GM21390 (cell line): ENCODE measurements around the gene ST6GALNAC6.
"Not testable (repeated sequence)": the region's sequence is repeated elsewhere in the genome, so short reads cannot be mapped to it uniquely, and the experiment has no call there.

Experiments
- ATAC-seq: cut with Tn5 transposase; IDR thresholded peaks from one replicate; pipeline ENCODE4 v1.9.1; 2021; ENCODE audit not compliant: unreplicated experiment

Gene ST6GALNAC6

DNA sequence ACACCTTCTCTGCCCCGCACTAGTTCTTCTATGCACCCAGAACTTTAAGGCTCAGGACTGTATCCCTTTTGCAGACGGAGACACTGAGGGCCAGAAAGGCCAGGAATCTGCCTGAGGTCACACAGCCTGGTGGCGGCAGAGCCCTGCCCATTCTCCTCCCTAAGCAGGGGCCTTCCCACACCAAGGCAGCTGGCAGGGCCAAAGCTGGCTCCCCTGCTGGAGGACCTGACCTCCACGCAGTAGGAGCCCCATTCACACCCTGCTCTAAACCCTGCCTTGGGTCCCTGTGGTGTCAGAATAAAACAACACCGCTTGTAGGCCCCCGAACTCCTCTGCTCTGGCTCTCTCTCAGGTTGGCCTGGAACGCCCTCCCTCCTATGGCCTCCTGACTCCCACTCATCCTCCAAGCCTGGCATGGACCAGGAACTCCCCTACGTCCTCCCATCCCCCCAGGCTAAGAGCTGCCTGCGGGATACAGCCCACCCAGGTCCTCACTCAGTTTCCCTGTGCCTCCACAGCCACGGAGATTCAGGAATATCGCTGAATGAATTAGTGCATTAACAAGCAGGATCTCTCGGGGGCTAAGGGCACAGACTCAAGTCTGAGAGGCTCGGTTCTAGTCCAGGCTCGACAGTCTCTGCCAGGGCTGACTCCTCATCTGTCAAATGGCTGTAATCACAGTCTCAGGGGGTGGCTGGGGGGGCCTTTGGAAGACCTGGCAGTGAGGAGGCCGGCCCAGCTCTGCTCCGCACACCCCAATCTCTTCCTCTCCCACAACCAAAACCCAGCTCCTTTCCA lies 2.8 kb downstream of the ST6GALNAC6 start:
- ATAC-seq: no peak

DNA sequence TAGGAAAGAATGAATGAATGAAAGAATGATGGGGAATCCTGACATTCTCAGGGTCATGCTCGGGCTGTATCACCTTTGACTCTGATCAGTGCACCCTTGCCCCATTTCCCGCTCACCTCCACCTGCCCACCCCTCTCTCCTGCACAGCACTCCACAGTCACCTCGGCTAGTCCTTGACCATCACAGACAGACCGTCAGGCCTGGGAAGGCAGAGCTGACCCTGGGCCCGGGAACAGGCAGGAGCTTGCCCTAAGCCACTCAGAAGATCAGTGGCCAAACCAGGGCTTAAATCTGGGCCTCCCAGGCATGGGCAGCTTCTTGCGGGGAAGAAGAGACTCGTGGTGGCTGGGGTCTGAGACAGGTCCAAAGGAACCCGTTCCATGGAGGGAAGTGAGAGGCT lies 3.6 kb downstream of the ST6GALNAC6 start:
- ATAC-seq: no peak

DNA sequence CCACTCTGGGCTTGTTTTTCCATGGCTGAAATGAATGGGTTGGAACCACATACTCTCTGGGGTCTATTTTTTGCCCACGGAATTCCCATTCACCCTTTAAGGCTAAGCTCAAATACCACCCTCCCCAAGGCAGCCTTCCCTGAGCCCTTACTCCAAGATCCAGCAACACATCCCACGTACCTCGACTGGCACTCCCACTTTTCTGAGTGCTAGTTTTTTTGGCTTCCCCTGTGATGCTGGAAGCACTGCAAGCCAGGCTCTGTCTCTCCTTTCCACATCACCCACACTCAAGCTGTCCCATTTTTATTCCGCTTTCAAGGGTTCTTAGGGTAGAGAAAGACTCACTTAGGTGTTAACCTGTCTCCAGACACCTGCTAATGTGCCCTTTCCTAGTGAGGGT lies 6.0 kb downstream of the ST6GALNAC6 start:
- no peak for ATAC-seq

DNA sequence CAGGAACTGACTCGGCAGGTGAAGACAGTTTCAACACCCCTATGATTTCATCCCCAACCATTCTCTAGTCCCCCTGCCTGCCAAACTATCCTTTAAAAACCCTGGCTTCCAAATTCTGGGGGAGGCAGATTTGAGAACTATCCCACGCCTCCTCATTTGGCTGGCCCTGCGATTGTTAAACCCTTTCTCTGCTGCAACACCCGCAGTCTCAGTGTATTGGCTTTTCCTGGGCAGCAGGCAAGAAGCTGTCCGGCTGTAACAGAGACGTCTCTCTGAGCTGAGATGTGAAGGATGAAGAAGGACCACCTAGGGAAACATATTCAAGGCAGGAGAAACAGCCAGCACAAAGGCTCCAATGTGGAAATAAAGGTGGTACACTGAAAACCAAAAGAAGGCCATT lies 6.6 kb downstream of the ST6GALNAC6 start:
- ATAC-seq: no peak

DNA sequence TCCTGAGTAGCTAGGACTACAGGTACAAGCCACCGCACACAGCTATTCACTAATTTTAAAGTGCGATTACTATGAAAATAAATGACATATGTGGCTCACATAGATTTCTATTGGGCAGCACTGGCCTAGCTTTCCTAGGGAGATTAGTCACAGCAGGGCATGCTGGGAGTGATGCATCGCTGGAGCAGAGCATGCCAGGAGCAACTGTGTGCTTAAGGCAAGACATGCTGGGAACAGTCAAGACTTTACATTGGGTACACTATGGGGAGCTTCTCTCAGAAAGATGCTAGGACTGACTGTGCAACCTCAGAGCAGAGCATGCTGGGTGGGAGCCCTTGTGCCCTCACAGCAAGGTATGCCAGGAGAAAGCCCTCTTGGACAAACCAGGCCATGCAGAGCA lies 9.3 kb downstream of the ST6GALNAC6 start:
- no peak for ATAC-seq

DNA sequence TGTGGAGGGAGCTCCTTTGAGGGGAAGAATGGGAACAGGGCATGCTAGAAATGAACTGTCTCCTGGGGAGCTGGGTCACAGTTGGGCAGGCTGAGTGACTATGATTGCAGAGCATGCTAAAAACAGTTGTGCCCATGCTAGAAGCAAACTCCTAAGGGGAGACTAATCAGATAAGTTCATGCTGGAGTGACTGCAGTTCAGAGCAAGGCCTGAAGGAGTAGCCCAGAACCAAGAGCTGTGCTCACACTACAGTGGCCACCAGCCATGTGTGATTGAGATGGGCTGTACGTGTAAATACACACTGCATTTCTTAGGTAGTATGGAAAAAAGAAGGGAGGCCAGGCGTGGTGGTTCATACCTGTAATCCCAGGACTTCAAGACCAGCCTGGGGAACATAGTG lies 11.6 kb downstream of the ST6GALNAC6 start:
- ATAC-seq: no peak

DNA sequence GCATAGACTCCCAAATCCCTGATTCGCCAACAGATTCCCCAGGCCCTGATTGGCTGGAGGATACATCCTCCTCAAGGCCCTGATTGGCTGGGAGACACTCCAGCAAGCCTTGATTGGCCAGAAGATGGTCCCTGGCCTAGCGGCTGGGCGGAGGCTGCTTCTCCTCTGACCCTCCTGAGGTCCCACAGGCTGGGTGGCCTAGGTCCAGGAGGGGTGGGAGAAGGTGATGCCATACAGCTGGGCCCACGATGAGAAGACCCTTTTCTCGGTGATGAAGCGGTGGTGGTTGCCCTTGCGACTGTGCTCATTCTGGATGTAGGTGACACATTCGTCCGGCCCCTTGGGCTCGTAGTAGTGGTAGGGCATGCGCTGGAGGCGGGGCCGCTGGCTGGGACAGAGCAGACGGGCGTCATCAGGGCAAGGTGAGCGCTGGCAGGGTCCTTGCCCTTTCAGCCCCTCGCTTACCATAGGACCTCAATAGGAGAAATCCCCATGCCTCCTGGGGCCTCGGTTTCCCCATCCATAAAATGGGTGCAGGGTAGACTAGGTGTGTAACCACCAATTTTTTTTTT lies 12.9 kb downstream of the ST6GALNAC6 start:
- ATAC-seq: no peak

DNA sequence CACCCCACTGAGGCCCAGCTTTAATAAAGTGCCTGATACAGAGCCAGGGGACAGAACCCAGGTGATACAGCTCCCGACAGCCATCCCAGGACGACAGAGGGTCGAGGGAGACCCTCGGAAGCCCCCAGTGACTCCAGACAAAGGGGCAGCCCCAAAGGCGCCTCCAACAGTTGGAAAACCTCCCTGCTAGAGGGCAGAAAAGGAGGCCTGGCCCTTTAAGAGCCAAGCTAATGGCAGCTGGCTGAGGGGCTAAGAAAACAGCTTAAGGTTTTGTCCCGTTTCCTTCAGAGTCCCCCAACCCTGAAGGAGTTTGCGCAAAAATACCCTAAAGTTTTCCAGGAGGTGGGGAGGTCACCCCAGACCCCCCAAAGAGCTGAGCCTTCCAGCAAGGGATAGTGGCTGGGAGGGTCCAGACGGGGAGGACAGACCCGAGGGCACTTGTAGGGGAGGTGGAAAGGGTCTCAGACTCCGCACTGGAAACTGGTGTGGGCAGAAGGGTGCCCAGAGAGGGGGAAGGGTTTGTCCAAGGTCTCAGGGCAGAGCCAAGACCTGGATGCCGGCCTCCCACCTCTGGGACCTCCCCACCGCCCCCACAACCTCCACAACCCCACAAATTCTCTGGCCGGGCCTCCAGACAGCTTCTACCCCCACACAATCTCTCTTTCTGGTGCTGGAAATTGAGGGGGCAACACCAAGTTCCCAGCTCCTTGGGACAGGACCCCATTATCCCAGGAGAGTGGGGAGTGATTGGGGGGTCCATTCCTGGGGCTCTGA lies 13.7 kb downstream of the ST6GALNAC6 start:
- ATAC-seq: no peak

DNA sequence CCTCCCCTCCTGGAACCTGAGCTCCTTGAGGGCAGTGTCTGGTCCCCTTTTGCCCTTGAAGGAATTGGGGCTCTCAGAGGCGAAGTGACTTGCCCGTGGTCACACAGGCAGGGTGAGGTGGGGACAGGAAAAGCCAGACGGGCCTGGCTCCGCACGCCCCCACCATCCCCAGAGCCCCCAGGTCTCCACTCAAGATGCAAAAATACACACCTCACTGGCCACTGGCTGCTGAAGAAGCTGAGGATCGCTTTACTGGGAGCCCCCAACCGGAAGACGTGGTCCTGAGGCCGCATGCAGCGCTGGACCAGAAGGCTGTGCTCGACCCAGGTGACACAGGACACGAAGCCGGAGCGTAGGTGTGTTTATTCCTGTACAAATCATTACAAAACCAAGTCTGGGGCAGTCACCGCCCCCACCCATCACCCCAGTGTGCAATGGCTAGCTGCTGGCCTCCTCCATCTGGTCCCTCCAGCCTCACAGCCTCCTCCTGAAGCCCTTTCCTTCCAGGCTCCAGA lies 14.4 kb downstream of the ST6GALNAC6 start:
- ATAC-seq: no peak

DNA sequence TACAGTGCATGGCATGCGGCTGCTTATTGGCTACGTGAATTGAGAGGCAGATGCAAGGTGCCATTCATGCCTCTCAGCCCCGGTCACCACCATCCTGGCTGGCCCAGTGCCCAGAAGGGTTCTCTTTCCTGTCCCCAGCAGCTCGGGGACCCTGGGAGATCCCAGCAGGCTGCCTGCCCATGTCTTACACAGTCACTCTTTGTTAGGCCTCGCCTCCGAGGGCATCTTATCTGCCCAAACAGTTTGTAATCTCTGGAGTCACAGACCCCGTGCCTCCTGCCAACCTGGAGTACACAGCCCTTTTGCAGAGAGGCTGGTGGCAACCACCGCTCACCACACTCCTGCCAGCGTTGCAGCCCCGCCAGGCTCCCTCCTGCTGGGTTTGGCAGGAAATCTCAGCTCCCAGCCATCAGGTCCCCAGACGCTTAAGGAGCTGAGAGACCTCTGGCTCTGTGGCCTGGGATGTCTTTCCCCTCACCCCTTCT lies 14.9 kb downstream of the ST6GALNAC6 start:
- no peak for ATAC-seq

DNA sequence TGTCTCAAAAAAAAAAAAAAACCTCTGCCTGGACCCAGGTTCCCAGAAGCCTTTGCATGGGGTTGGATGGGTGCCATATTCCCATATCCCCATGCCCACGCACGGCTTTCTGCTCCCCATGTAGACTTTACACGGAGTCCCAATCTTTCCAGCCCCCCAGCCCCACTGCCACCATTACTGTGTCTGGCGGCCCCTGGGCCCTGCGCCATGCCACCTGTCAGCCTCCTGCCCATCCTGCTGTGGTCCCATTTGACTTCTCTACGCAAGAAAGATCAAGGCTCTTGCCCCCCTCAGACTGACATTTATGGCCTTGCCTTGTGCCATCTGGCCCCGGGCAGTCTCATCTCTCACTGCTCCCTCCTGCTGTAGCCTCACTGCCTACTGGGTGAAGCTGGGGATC lies 15.4 kb downstream of the ST6GALNAC6 start:
- ATAC-seq: no peak

DNA sequence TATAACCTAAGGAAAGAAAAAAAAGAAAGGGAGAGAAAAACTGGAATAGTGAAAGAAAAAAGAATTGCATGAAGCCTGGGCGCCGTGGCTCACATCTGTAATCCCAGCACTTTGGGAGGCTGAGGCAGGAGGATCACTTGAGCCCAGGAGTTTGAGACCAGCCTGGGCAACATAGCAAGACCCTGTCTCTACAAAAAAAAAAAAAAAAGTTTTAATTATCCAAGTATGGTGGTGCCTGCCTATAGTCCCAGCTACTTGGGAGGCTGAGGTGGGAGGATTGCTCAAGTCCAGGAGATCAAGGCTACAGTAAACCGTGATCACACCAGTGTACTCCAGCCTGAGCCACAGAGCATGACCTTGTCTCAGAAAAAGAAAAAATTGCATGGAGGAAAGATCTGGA lies 17.7 kb downstream of the ST6GALNAC6 start:
- ATAC-seq: not testable (repeated sequence)

DNA sequence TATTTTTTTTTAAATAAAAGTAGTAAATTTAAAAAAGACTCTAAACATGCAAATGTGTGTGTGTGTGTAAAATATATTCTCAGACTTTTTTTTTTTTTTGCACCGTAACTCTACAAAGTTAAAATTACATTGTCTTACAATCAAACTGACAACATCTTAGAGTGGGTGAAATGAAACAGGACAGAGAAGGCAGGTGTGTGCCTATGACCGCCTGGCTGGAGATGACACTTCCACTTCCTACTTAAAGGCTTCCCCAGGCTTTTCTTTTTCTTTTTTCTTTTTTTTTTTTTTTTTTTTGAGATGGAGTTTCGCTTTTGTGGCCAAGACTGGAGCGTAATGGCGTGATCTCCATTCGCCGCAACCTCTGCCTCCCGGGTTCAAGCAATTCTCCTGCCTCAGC lies 19.3 kb downstream of the ST6GALNAC6 start:
- ATAC-seq: no peak

DNA sequence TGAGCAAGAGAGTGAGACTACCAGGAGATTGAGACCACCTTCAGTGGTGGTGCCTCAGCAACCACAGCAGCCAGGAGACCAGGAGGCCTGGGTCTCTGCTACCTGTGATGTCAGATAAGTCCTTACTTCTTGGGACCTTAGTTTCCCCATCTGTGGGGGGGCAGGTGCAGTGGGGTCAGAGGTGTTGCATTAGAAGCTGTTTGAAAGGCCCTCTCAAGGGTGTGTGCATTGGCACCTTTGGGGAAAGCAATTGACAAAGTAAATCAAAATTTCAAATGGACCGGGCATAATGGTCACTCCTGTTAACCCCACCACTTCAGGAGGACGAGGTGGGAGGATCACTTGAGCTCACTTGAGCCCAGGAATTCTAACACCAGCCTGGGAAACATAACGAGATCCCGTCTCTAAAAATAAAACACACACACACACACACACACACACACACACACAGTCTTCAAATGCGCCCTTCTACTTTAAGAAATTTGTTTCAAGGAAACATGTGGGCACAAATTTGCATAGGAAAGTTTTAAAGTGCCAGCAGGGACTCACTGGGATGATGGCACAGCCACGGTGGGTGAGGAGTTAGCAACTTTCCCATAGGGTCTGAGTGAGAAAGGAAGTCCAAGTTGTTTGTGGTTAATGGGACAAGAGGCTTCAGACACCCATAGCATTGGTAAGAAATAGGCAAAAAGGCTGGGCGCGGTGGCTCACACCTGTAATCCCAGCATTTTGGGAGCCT lies 20.6 kb downstream of the ST6GALNAC6 start:
- no peak for ATAC-seq

DNA sequence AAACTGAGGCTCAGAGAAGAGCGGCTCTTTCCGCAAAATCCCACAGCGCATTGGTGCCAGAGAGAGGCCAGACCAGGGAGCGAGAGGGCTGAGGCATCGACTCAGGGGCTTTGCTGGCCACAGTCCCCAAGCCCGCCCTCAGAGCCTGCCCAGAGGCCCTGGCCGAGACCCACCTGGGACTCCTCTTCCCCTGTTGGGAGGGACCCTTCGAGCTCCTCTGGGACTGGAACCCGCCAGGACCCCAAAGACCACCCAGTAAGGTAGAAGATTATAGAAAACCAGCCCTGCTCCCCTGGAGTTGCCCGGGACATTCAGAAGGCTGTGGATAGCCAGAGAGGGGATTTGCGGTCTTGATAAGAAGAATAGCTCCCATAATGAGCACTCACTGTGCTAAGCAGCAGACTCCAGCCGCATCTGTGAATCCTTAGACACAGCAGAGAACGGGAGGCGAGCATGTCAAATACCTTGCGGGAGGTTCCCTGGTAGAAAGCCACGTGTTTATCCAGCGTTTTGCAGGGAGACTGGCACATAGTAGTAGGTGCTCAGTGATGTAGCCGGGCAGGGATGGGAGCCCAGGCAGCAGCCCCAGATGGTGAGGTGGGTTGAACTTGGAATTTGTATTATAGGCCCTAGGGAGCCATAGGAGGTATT lies 21.3 kb downstream of the ST6GALNAC6 start:
- no peak for ATAC-seq

DNA sequence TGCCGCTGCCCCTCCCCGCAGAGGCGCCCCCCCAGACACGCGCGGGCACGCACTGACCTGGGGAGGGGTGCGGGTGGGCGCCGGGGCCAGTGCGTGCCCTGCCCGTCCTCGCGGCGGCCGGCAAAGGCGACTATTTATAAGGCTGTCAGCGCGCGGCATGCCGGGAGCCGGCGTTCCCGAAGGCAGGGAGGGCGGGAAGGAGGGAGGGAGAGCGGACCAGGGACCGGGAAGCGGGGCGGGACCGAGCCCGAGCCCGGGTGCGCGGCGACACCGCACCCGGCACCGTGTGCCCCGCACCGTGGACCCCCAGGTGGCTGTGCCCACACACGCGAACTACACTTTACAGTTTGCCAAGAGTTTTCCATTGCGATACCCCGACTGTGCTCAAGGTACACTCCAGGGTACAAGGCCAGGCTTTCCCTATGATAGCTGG lies 21.8 kb downstream of the ST6GALNAC6 start, which contains the start of gene AK1:
AK1 (minus strand) TSS at position 110 of the 433 bp plus-strand sequence. CDS start 3,058 bp downstream, outside the sequence.
- no peak for ATAC-seq

DNA sequence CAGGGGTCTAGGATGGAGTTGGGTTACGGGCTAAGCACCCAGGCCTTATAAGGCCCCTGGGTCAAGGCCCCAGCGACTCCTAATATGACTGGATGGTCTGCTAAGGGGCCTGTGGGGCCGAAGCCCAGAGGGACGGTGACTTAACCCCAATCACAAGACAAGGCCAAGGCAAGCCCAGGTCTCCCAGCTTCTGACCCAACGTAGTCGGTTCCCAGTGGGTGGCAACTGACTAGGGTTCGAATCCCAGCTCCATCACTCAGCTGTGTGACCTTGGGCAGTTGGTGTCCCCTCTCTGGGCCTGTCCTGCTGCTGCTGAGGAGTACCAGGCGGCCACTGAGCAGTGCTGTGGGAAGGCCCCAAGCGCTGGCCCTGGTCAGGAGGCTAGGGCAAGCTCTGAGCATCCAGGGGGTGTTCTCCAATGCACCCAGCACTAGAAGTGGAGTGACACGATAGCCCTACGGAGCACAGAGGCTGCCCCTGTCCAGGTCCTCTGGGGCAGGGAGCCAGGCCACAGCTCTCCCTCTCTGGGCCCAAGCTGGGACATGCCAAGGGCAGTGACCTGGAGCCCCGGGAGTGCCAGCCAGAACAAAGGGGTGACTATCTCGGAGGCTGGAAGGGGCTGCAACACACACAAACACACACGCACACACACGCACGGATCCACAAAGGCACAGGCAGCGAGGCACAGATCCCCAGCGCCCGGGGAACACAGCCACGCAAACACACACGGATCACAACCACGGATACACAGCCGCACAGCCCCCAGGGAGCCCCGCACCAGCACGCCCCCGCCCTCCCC lies 22.4 kb downstream of the ST6GALNAC6 start:
- ATAC-seq: no peak

DNA sequence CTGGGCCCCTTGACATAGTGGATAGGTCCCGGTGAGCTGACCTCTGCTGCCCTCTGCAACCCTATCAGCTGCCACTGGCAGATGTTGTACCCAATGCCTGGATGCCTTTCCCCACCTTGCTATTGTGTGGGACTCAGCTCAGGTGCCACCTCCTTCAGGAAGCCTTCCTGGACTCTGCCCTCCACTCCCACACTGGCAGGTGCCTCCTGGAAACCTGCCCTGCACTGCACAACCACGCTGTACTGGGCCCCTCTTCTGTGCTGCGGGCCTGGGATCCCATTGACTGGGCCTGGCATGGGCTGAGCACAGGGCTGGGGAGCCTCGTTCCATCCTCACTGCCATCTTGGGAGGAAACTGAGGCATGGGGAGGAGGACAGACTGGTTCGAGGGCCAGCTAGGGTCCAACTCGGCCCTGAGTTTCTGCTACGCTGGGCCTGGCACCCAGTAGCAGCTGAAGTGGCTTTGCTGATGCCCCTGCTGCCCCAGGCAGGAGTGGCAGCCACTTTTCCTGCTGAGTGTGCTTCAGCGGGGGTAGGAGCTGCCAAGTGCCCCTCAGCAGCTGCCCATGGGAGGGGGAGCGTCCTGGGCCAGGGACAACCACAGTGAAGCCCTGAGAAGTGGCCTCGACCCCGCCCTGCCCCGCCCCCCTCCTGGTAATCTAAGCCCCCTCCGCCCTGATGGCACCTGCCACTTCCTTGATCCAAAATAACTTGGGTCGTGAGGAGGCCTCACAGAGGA lies 23.2 kb downstream of the ST6GALNAC6 start:
- no peak for ATAC-seq
